ENCODE data around the gene MT1G. TPM values are rescaled to one million over a fixed set of nuclear protein-coding genes. Genes with fewer than 3 reads are reported as not detected.

The MT1G gene
- total RNA-seq, 1 experiment from 2014 or later, result not detected

DNA sequence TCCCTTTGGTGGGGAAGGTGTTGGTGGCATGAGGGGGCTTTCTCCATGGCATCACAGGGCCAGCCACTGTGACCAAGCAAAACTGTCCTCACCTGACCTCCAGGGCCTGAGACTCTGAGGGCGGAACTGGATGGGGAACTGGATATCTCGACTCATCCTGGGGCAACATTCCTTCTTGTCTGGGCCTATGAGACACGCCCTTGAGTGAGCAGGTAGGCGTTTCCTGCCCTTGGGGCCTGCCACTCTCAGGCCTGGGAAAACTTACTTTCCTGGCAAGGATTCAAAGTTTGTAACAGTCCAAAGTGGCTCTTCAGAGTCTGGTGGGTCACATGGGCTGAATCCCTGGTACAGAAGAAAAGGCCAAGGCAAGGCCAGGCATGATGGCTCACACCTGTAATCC lies 24.0 kb upstream of the MT1G start:
- Mint-ChIP-seq H3K36me3 (ENCODE audit: insufficient read depth, unreplicated experiment) (no peaks in the 10 kb centered on the region), H3K4me1 (ENCODE audit: low read depth, unreplicated experiment) (peaks cover 17% of the 10 kb centered on the region), H3K27ac (ENCODE audit: unreplicated experiment) (peak overlapping the region; percentile 39), H3K27me3 (ENCODE audit: insufficient read depth, unreplicated experiment) (no peaks in the 10 kb centered on the region), H3K4me3 (ENCODE audit: unreplicated experiment) (no peak overlapping the region), H3K9me3 (ENCODE audit: unreplicated experiment) (peaks cover 4% of the 10 kb centered on the region)
- H3K27me3 ChIP-seq (replicated peaks; ENCODE audit: control insufficient read depth, insufficient read depth, low read length), result no peaks in the 10 kb centered on the region
- ChIA-PET POLR2A (no interaction called here), CTCF (no interaction called here)
- TF ChIP-seq, protein P1, sequence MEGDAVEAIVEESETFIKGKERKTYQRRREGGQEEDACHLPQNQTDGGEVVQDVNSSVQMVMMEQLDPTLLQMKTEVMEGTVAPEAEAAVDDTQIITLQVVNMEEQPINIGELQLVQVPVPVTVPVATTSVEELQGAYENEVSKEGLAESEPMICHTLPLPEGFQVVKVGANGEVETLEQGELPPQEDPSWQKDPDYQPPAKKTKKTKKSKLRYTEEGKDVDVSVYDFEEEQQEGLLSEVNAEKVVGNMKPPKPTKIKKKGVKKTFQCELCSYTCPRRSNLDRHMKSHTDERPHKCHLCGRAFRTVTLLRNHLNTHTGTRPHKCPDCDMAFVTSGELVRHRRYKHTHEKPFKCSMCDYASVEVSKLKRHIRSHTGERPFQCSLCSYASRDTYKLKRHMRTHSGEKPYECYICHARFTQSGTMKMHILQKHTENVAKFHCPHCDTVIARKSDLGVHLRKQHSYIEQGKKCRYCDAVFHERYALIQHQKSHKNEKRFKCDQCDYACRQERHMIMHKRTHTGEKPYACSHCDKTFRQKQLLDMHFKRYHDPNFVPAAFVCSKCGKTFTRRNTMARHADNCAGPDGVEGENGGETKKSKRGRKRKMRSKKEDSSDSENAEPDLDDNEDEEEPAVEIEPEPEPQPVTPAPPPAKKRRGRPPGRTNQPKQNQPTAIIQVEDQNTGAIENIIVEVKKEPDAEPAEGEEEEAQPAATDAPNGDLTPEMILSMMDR (IDR thresholded peaks at IDR 0.05; ENCODE audit: insufficient read depth in 1 of 2, low read depth in 1 of 2, low read length in 1 of 2, severe bottlenecking in 1 of 2, unreplicated experiment in 1 of 2), result no peak
- DNase-seq, result peak; percentile 72 to 86
- H3K36me3 ChIP-seq (ENCODE audit: control insufficient read depth, insufficient read depth, low read length), result no peaks in the 10 kb centered on the region
- no peak overlapping the region for H3K4me3 ChIP-seq (ENCODE audit: low read depth, low read length)
- H3K4me1 ChIP-seq, result peaks cover 7% of the 10 kb centered on the region
- peaks cover 3% of the 10 kb centered on the region; the same call in 1 of the 2 replicates for H3K9me3 ChIP-seq
- BruUV-seq (replicated peaks), result no TSS peak
- intact Hi-C loops (cut with micrococcal nuclease; ENCODE audit: unreplicated experiment), result loop anchor here (1.0 kb wide), 1 partner anchor 10 kb away; the partner anchor contains the start of gene MT1X

DNA sequence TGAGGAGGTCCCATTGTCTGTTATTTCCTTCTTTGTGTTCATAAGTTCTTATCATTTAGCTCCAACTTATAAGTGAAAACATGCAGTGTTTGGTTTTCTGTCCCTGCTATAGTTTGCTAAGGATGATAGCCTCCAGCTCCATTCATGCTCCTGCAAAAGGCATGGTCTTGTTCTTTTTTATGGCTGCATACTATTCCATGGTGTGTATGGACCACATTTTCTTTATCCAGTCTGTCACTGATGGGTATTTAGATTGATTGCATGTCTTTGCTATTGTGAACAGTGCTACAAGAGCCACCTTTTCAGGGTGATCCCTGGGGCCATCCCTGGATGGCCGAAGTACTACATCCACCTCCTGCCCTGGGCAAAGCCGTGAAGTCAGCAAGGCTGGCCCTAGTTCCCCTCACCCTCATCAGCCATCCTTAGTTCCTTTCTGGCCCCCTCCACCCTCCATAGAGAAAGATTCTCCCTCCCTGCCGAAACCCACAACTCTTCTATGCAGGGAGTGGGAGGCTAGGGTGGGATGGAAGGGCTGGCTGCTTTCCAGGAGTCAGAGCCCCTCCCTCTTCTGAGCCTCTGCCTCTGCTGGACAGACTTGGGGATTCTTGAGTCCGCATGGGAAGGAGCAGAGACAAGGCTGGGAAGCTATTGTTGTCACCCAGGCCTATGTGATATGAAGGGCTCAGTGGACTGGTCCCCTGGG lies 22.7 kb upstream of the MT1G start:
- peaks cover 17% of the 10 kb centered on the region for H3K4me1 Mint-ChIP-seq (ENCODE audit: low read depth, unreplicated experiment)
- BruUV-seq (replicated peaks), result no TSS peak
- H3K9me3 Mint-ChIP-seq (ENCODE audit: unreplicated experiment), result peaks cover 11% of the 10 kb centered on the region
- intact Hi-C loops (cut with micrococcal nuclease; ENCODE audit: unreplicated experiment), result loop anchor here (1.0 kb wide), 1 partner anchor 8 kb away; the partner anchor contains the start of gene MT1X
- no peak overlapping the region for H3K4me3 Mint-ChIP-seq (ENCODE audit: unreplicated experiment)
- H3K27ac Mint-ChIP-seq (ENCODE audit: unreplicated experiment), result no peak overlapping the region
- ChIA-PET POLR2A (no interaction called here), CTCF (no interaction called here)
- no peaks in the 10 kb centered on the region for H3K36me3 Mint-ChIP-seq (ENCODE audit: insufficient read depth, unreplicated experiment)
- Histone ChIP-seq H3K36me3 (ENCODE audit: control insufficient read depth, insufficient read depth, low read length) (no peaks in the 10 kb centered on the region), H3K4me3 (ENCODE audit: low read depth, low read length) (no peak overlapping the region), H3K4me1 (peaks cover 7% of the 10 kb centered on the region), H3K27me3 (replicated peaks; ENCODE audit: control insufficient read depth, insufficient read depth, low read length) (no peaks in the 10 kb centered on the region), H3K9me3 (peaks cover 8% of the 10 kb centered on the region)
- no peak for DNase-seq
- TF ChIP-seq, protein P1 (IDR thresholded peaks at IDR 0.05; ENCODE audit: insufficient read depth in 1 of 2, low read depth in 1 of 2, low read length in 1 of 2, severe bottlenecking in 1 of 2, unreplicated experiment in 1 of 2), result no peak
- H3K27me3 Mint-ChIP-seq (ENCODE audit: insufficient read depth, unreplicated experiment), result no peaks in the 10 kb centered on the region

DNA sequence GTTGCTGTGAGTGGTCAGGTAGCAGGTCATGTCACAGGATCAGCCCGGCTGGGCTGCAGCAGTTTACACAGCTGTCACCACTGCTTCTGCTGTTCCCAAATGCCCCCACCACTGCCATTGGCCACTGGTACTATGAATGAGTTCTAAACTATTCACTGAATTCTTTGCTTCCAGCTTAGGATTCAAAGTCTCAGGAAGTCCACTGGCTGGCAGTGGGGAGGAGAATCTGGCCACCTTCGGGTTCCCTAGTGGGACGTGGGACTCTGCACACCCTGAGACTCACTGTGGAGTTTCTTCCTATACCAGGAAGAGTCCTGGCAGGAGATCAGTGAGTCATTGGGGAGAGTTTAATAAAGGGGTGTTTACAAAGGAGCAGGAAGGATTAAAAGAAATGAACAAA lies 21.3 kb upstream of the MT1G start:
- H3K4me3 Mint-ChIP-seq (ENCODE audit: unreplicated experiment), result no peak overlapping the region
- ChIA-PET POLR2A (no interaction called here), CTCF (no interaction called here)
- TF ChIP-seq, protein P1 (IDR thresholded peaks at IDR 0.05; ENCODE audit: insufficient read depth in 1 of 2, low read depth in 1 of 2, low read length in 1 of 2, severe bottlenecking in 1 of 2, unreplicated experiment in 1 of 2), result no peak
- intact Hi-C loops (cut with micrococcal nuclease; ENCODE audit: unreplicated experiment), result no loop called here
- no peak overlapping the region for H3K4me3 ChIP-seq (ENCODE audit: low read depth, low read length)
- BruUV-seq (replicated peaks), result no TSS peak
- peaks cover 8% of the 10 kb centered on the region for H3K9me3 ChIP-seq
- H3K9me3 Mint-ChIP-seq (ENCODE audit: unreplicated experiment), result peaks cover 11% of the 10 kb centered on the region
- H3K36me3 Mint-ChIP-seq (ENCODE audit: insufficient read depth, unreplicated experiment), result no peaks in the 10 kb centered on the region
- H3K27ac Mint-ChIP-seq (ENCODE audit: unreplicated experiment), result no peak overlapping the region
- H3K27me3 ChIP-seq (replicated peaks; ENCODE audit: control insufficient read depth, insufficient read depth, low read length), result no peaks in the 10 kb centered on the region
- peaks cover 17% of the 10 kb centered on the region for H3K4me1 Mint-ChIP-seq (ENCODE audit: low read depth, unreplicated experiment)
- H3K36me3 ChIP-seq (ENCODE audit: control insufficient read depth, insufficient read depth, low read length), result no peaks in the 10 kb centered on the region
- H3K4me1 ChIP-seq, result peaks cover 7% of the 10 kb centered on the region
- DNase-seq, result no peak
- H3K27me3 Mint-ChIP-seq (ENCODE audit: insufficient read depth, unreplicated experiment), result peaks cover 4% of the 10 kb centered on the region

Measured in Caco-2 (cell line).